Renal cortex interstitium (tissue), 11 donors: ENCODE results near the gene LOXL1. TPM values are rescaled to one million over a fixed set of nuclear protein-coding genes. Genes with fewer than 3 reads are reported as not detected.

ENCODE experiments used
- DNase-seq, 11 donors: peaks; one replicate each; pipeline ENCODE4 v3.0.0-alpha.2; 2013; ENCODE audit warnings: low read depth in 9 of 11, low spot score in 4 of 11; ENCODE audit errors: extremely low read depth in 1 of 11
- polyA plus RNA-seq, 3 donors: library from polyadenylated mRNA; unstranded; fragments of 120-200 nt; gene quantifications; one replicate each; pipeline ENCODE4 v1.2.1, GENCODE V29; 2013; ENCODE audit not compliant: insufficient read length in 3 of 3

The LOXL1 gene
- polyA plus RNA-seq, 3 donors = 64.1 to 84.0 (median 77.1) TPM

DNA sequence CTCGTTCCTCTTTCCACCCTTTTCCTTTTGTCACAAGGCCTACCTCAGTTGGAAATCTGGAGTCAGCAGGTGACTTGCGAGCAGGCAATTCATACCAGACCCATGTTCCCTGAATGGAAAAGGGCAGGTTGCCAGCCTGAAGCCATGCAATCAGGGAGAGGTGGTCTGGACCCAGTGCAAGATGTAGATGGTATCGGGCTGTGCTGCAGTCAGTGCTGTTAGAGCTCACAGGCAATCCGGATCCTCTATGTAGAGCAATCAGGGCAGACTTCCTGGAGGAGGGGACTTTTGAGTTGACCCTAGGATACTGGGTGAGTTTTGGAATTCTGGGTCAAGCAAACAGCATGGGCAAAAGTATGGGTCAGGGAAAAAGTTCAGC, 18.9 kb downstream of the LOXL1 start:
- no peak for DNase-seq

DNA sequence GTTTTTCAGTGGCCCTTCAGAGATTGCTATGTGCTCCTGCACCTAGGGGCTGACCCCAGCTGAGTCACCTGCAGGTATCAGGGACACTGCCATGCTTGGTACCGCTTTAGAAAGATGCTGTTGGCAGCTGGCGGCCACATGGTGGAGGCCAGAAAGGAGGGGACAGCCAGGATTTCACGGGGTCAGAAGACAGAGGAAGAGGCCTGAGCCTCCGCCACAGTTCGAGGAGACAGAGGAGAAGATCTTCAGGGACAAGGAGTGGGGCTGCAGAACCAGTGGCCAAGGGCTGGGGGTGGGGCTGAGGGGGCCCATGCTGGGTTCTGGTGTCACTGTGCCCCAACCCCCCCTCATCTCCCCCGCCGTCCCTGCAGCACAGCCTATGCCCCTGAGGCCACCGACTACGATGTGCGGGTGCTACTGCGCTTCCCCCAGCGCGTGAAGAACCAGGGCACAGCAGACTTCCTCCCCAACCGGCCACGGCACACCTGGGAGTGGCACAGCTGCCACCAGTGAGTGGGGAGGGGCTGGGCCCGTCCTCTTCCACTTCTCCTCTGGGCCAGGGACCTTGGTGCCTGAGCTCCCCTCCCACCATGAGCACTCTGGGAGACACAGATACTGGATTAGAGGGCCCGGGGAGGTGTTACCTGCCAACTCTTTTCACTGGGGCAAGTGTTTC, 19.9 kb downstream of the LOXL1 start:
- DNase-seq = no peak

DNA sequence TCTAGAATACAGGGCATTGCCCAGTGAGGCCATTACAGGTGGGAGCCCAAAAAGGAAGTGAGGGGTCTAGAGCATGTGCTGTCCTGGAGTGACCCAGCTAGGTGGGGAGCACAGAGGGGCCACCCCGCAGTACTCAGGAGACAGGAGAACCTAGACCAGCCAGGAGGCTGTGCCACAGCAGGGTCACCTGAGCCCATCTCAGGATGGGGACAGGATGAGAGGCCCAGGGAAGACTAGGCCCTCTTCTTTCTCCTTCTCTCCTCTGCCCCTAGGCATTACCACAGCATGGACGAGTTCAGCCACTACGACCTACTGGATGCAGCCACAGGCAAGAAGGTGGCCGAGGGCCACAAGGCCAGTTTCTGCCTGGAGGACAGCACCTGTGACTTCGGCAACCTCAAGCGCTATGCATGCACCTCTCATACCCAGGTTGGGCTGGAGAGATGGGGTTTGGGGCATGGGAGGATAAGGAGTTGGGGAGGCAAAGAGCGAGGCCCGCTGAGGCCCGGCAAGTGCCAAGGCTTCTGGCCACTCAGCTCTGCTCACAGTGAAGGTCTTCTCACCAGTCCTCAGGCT, 20.6 kb downstream of the LOXL1 start:
- DNase-seq = no peak

DNA sequence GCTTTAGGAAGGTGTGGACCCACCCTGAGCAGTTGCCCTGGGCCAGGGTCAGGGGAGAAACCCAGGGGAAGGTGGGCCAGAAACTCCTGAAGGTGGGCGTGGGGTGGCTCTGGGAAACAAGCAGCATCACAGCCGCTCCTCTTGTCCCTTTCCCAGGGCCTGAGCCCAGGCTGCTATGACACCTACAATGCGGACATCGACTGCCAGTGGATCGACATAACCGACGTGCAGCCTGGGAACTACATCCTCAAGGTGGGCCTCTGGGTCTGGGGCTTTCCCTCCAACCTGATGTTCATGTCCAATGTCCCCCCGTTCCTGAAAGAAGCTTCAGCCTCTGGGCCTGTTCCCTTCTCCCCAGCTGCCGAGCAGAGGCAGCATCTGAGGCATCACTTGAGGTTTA, 21.4 kb downstream of the LOXL1 start:
- no peak for DNase-seq

DNA sequence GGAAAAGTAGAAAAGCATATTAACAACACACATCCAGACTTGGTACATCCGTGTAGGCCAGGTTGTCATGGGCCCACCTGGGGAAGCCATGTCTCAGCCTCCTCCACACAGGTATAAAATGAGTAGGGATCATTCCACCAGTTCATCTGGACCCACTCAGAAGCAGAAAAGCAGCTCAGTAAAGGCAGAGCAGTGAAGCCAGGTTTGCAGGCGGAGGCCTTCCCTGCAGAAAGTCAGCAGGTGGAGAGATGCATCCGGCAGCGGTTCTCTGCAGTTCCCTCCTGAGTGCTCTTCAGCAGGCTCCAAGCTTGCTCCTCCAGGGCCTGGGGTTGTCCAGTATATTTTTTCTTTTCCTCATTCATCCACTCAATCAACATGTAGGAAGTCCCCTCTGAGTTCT, 22.1 kb downstream of the LOXL1 start:
- DNase-seq = no peak

DNA sequence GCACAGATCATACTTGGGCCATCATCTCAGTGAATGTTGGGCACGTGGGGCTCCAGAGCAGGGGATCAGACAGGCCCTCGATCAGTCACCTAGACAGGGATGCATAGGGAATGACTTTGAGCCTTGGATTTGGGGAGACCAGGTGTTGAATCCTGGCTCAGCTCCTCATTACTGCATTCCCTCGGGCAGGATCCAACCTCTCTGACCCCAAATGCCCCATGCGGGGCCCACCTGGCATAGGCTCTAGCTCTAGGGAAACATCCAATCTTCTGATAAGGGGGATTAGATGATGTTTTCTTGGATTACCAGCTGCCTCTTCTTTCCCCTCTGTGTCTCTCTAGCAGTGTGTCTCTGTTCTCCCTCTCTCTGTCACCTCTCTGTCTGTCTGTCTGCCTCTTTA, 22.7 kb downstream of the LOXL1 start:
- no peak for DNase-seq

DNA sequence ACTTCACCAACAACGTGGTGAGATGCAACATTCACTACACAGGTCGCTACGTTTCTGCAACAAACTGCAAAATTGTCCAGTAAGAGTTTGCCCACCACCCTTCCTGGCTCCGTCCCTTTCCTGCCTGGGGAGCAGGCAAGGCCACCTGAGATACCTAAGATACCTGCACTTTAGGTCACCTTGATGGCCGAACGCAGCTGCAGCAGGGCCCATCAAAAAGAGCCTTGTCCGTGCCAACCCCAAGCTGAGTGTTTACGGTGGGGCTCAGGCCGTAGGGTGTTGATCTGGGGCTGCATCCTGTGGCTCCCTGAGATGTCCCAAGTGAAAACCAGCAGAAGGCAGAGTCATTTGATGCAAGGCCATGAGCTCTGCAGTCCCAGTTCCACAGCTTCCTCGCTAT, 23.2 kb downstream of the LOXL1 start:
- no peak for DNase-seq

DNA sequence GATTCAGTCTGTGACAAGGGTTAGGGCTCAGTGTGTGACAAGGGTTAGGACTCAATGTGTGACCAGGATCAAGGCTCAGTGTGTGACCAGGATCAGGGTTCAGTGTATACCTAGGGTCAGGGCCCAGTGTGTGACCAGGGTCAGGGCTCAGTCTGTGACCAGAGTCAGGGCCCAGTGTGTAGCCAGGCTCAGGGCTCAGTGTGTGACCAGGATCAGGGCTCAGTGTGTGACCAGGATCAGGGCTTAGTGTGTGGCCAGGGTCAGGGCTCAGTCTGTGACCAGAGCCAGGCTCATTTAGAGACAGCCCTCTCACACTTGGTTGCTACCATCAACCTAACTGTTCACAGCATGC, 24.2 kb downstream of the LOXL1 start:
- no peak for DNase-seq

DNA sequence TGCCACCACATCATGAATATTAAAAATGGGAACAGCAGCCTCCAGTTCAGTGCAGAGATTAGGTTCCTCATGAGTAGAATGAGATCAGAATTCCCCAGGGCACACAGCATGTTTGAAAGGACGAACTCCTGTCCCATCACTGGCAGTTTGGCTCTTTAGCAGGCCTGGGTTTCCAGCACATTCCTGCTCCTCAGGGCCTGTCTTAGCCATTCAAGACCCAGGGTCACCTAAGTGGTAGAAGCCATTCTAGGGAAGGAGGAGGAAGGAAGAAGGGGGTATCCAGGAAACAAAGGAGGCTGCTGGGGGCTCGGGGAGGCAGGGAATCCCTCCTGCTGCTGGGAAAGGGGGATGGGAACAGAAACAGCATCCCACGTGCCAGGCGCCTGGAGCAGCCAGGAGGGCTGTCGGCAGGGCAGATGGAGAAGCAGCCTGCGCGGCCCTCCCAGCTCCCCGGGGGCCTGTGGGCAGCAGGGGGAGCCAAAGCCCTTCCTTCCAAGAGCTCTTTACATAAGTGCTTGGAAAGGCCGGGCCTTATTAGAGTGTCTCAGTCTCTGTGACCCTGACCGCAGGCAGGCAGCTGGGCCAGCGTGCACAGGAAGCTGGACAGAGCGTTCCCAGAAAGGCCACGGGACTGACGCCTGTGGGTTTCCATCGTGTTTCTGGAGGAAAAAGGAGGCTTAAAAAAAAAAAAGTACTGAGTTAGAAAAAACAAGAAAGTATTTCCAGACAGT, 24.7 kb downstream of the LOXL1 start:
- peak; percentile 69 to 91 (median 86) for DNase-seq

DNA sequence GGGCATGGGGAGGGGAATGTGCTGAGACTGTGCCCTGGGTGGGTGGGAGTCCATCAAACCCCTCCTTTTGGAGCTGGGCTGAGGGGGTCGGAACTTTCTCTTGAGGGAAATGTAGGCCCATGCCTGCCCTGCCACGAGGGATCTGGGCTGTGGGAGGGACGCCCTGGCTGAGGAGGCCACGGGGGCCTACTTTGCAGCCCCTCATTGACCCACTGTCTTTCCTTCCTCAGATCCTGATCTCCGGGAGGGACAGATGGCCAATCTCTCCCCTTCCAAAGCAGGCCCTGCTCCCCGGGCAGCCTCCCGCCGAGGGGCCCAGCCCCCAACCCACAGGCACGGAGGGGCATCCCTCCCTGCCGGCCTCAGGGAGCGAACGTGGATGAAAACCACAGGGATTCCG, 25.3 kb downstream of the LOXL1 start:
- DNase-seq = no peak

DNA sequence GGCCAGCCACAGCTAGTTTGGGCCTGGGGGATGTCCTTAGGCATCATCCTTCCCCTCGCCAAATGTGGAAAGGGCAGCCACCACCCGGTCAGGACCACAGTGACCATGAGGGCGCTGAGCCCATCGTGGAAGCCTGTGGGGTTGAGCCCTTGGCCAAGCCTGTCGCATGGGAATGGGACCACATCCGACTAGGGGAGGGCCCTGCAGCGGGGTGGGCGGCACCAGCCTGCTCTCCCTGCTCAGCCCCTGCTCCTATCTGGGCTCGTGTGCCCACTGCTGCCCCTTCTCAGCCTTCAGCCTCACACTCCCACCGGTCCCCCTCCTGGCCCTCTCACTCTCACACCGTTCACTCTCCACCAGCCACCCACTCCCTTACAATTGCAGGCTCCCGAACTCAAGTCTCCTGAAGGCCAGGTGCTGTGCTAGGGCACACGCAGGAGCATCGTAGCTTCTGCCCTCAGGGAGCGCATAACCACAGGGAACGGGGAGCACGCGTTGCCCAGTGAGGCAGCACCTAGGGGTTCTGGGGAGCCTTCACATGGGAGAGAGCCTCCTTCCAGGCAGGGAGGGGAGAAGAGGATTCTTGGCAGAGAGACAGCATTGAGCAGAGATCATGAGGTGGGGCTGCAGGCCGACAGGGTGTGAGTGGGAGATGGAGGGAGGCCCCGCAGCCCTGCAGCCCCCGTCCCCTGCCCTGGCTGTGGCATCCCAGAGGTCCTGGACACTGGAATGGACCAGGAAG, 26.1 kb downstream of the LOXL1 start:
- no peak for DNase-seq

DNA sequence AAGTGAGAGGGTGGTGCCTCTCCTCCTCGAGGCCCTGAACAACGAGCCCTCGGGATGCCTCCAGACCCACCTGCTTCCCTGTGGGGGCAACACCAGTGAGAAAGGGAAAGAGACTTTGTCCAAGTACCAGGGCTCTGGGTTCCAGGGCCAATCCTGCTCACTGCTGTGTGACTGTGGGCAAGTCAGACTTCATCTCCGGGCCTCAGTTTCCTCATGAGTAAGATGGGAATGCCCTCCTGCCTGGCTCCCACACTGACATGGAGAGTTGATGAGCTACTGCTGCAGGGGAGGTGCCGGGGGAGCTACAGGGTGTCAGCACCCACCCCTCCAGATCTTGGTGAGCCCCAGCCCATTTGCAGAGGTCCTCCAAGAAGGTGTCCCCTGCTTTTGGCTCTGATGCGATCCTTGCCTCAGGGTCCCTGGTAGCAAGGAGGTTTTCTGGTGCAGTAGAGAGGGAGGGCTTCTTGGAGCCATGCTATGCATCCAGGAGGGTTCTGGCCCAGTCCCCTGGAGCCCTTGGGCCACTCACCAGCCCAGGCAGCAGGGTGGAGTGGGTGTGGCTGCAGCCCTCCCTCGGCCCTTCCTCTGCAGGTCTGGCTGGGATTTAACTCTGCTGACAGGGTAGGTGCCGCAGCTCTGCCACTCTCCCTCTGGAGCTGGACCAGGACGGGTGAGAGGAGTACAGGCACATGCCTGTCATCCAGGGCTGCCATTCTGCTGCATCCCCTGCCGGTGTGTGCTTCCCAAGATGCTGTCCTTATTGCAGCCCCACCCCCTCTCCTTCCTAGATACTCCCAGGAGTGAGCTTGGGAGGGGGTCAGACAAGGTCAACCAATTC, 26.9 kb downstream of the LOXL1 start:
- no peak for DNase-seq

DNA sequence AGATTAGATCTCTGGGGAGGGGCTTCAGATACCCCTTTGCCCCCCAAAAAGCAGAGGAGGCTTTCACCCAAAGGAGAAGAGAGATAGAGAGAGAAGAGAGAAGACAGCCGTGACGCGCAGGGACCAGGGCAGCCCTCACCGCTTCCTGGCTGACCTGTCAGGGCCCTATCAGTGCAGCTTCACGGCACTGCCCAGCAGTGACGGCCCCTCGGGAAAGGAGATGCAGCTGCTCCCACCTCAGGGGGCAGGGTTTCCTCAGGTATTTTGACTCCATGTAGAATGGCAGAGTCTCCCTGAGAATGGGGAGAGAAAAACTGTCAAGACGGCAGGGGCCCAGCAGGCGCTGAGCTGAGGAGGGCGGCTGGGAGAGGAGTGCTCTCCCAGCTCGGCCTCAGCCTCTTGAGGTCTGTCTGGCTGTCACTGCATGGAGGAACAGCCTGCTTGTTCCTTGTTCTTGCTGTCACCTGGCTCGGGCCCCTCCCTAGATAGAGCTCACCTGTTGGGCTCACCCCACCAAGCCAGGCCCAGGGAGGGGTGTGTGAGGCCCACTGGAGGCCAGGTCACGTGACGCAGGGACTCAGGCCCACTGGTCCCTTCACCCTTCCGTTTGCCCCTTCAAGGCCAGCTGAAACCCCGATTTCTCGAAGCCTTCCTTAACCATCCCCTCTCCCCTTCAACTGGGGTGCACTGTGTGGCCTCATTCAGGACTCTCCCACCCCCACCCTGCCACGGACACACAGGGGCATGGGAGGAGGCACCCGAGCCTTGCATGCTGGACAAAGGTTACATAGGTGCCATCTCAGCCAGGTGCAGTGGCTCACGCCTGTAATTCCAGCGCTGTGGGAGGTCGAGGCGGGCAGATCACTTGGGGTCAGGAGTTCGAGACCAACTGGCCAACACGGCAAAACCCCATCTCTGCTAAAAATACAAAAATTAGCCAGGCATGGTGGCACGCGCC, 28.2 kb downstream of the LOXL1 start:
- no peak for DNase-seq

DNA sequence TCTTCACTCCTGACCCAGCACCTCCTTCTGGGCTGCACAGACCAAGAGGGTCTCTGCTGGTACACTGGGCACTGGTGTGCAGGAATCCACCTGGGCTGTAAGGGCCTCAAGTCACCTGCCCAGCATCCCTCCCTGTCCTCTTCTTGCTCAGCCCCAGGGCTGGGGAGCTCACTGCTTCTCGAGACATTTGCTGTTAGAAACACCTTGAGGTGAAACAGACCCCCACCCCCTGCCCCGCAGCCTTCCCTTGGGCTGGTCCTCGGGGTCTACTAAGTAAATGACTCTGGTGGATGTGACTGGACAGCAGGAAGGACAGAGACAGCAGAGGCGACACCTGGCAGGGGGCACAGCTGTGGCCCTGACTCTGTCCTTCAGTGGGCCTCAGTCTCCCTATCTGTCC, 29.1 kb downstream of the LOXL1 start:
- no peak for DNase-seq

DNA sequence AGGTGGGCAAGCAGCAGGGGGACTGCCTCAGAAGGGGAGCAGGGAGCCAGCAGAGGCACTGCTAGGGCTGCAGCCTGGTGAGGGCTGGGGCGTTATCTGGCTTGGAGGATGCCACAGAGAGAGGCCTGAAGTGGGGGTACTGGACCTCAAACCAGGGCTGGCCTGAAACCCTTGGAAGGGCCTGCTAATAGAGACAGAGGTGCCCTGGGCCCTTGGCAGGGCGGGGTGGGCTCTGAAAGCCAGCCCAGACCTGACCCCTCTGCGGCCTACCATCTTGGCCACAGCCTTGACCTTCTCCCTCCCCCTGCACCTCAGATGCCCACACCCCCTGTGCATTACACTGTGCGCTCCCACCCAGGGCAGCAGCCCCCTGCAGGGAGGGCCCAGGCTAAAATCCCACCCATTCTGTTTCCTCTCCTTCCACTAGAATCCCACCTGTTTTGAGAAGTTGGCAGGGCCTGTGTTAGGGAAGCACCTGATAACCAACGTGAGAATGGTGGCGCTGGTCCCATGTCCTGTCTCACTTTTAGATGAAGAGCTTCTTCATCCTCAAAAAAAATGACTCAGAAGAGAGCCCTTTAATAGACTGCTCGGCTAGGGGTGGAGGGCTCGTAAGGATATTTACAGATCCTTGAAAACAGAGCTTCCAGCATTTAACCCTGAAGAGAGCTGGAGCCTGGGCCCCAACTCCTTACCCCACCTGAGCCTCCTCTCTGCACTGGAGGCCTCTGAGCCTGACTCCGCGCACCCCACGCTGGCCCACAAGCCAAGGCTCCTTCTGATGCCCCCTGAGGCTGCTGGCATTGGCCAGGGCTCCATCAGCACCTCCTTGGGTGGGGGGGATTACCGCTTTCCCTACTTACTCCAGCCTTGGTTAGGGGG, 29.8 kb downstream of the LOXL1 start:
- DNase-seq = no peak

DNA sequence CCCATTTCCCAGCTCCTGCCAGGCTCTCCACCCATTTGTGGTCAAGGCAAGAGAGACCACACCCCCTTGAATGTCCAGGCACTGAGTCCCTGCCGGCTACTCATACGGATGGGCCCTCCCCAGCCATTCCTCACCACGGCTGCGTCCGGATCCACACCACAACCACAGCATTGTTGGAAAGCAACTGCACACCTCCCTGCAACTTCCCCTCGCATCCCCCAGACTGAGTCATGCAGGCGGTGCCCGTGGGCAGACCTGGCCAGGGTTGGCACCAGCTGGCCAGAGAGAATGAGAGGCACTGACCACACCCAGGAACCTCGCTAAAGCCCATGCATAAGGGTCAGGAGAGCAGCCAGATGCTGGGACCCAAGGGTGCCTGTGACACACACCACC, 30.5 kb downstream of the LOXL1 start:
- DNase-seq = no peak

DNA sequence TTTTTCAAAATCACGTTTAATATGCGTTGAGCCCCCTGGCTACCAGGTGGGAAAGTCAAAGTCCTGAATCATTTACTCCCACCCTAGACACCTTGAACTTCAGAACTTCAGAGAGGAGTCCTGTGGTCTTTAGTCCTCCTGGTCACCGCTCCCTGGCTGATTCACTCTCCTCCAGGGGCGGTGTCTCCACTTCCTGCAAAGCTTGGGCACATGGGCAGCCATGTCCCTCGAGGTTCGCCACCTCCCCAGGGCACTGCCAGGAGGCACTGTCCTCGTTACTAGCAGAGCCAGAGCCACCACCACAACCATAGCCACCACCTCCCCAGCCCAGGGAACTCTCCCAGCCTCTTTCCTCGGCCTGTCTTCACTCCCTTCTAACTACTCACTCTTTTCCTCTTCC, 31.0 kb downstream of the LOXL1 start:
- no peak for DNase-seq
